ENCODE results near the gene LRRC23.

Gene LRRC23

DNA sequence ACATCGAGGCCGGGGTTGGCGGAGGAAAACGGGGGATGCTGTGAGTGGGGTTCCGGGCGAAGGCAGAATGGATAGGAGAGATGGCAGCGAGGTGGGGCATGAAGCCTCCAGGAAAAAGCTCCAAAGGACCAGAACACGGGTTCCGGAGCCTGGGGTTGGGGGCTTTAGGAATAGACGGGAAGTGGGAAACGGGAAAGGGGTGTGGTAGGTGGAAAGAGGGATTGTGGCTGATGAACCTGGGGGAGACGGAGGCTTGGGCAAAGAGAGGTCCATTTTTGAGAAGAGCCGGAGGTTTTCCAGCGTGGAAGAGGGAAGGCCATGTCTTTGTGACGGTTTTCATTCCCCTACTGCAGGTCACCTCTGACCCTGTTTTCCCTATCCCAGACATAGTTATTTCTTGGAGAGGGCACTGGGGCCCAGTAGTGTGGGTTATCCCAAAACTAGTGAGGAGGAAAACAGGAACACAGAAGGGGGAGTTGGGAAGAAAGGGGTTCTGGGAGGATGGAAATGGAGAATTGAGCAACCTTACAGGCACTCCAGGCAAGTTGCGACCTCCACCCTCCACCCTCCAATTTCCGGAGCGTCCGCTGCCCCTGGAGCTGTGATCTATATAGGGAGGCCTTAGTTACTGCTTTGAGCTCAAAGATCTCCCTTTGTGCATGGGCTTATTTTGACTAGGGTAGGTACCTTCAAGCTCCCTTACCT is 24.2 kb downstream of the LRRC23 start:
- peak overlapping the region; percentile 71 for H3K4me3 ChIP-seq (ENCODE audit: low read depth, low read length)
- H3K27me3 ChIP-seq (ENCODE audit: insufficient read depth, low read depth, severe bottlenecking), result no peaks in the 10 kb centered on the region
- peaks cover 27% of the 10 kb centered on the region for H3K36me3 ChIP-seq
- TF ChIP-seq, protein P1, sequence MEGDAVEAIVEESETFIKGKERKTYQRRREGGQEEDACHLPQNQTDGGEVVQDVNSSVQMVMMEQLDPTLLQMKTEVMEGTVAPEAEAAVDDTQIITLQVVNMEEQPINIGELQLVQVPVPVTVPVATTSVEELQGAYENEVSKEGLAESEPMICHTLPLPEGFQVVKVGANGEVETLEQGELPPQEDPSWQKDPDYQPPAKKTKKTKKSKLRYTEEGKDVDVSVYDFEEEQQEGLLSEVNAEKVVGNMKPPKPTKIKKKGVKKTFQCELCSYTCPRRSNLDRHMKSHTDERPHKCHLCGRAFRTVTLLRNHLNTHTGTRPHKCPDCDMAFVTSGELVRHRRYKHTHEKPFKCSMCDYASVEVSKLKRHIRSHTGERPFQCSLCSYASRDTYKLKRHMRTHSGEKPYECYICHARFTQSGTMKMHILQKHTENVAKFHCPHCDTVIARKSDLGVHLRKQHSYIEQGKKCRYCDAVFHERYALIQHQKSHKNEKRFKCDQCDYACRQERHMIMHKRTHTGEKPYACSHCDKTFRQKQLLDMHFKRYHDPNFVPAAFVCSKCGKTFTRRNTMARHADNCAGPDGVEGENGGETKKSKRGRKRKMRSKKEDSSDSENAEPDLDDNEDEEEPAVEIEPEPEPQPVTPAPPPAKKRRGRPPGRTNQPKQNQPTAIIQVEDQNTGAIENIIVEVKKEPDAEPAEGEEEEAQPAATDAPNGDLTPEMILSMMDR (IDR thresholded peaks at IDR 0.05; ENCODE audit: low read depth, low read length), result no peak
- H3K9me3 ChIP-seq (ENCODE audit: severe bottlenecking), result no peaks in the 10 kb centered on the region
- no peak for DNase-seq
- H3K27ac ChIP-seq, result peak overlapping the region; percentile 58

DNA sequence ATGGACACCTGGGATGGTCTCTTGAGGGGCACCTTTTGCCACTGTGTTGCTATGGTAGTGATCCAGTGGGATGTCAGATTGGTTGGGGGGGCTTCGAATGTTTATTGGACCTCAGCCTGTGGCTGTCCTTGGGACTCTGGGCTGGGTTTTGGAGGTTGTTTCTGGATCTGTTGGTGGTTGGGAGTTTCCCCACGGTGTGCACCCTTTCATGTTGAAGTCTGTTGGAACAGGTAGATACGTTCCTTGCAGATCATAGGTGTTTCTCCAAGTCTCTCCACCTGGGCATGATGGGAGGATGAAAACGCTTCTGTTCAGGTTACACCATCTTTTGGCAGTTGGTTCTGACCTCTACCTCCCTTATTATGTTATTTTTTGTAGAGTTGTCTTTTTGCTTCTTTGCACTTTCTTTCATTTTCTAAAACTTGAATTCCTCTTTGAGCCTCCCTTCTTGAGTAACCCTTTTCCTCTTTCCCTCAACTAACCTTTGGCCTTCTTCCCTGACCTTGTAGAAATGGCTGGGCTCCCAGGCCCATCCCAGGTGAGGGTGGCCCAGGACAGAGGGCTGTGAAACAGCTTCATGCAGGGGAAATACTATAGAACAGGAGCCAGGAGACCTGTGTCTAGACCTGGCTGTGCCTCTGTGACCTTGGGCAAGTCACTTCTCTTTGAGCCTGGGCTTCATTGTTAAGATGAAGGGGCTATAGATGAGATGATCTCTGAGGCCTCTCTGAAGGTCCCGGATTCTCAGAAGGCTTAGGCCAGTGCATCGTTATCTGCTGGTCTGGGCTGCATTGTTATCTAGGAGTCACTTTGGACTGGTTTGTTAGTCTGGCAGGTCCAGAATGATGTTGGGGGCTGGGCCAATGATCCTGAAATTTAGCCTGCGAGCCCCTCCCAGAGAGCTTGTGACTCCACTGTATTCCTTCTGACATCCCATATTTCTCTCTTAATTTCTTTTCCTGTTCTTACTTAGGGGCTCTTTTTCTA is 25.1 kb downstream of the LRRC23 start:
- Histone ChIP-seq H3K27ac (0 out of 2 replicates have a peak overlapping the region, but pooled peaks have one; percentile 29), H3K9me3 (ENCODE audit: severe bottlenecking) (no peaks in the 10 kb centered on the region), H3K36me3 (peaks cover 32% of the 10 kb centered on the region), H3K27me3 (ENCODE audit: insufficient read depth, low read depth, severe bottlenecking) (no peaks in the 10 kb centered on the region), H3K4me3 (ENCODE audit: low read depth, low read length) (no peak overlapping the region; the same call in 1 of the 2 replicates)
- TF ChIP-seq, protein P1 (IDR thresholded peaks at IDR 0.05; ENCODE audit: low read depth, low read length), result no peak
- no peak for DNase-seq

DNA sequence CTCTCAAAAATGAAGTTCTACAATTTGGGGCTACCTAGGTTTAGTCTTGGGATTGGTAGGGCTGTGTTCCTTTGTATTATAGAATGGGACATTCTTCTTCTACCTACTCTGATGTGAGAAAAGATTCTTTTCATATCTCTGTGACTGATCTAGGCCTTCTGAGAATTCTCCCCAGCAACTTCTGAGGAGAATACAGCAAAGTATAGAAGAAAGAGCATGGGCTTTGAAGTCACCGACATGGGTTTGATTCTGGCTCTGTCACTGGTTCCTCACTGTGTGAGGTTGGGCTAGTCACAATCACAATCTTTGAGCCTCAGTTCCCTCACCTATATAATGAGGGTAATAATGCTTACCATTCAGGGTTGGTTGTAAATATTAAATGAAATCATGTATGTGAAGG is 28.1 kb downstream of the LRRC23 start:
- Histone ChIP-seq H3K27me3 (ENCODE audit: insufficient read depth, low read depth, severe bottlenecking) (no peaks in the 10 kb centered on the region), H3K36me3 (peaks cover 55% of the 10 kb centered on the region), H3K4me3 (ENCODE audit: low read depth, low read length) (no peak overlapping the region), H3K27ac (no peak overlapping the region), H3K9me3 (ENCODE audit: severe bottlenecking) (no peaks in the 10 kb centered on the region)
- TF ChIP-seq, protein P1 (IDR thresholded peaks at IDR 0.05; ENCODE audit: low read depth, low read length), result no peak
- no peak for DNase-seq

DNA sequence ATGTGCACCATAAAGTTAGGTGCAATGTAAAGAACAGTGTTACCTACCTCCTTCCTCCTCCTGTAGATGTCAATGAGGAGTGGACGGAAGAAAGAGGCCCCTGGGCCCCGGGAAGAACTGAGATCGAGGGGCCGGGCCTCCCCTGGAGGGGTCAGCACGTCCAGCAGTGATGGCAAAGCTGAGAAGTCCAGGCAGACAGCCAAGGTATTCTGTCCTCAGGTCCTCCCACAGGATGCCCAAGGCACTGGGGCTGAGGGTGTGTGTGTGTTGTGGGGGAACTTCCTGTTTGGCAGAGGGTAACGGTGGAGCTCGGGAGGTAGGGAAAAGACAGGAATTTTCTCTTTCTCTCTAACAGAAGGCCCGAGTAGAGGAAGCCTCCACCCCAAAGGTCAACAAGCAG is 29.5 kb downstream of the LRRC23 start:
- Histone ChIP-seq H3K27me3 (ENCODE audit: insufficient read depth, low read depth, severe bottlenecking) (no peaks in the 10 kb centered on the region), H3K4me3 (ENCODE audit: low read depth, low read length) (no peak overlapping the region), H3K9me3 (ENCODE audit: severe bottlenecking) (no peaks in the 10 kb centered on the region), H3K36me3 (peaks cover 64% of the 10 kb centered on the region), H3K27ac (no peak overlapping the region)
- no peak for DNase-seq
- TF ChIP-seq, protein P1 (IDR thresholded peaks at IDR 0.05; ENCODE audit: low read depth, low read length), result no peak

DNA sequence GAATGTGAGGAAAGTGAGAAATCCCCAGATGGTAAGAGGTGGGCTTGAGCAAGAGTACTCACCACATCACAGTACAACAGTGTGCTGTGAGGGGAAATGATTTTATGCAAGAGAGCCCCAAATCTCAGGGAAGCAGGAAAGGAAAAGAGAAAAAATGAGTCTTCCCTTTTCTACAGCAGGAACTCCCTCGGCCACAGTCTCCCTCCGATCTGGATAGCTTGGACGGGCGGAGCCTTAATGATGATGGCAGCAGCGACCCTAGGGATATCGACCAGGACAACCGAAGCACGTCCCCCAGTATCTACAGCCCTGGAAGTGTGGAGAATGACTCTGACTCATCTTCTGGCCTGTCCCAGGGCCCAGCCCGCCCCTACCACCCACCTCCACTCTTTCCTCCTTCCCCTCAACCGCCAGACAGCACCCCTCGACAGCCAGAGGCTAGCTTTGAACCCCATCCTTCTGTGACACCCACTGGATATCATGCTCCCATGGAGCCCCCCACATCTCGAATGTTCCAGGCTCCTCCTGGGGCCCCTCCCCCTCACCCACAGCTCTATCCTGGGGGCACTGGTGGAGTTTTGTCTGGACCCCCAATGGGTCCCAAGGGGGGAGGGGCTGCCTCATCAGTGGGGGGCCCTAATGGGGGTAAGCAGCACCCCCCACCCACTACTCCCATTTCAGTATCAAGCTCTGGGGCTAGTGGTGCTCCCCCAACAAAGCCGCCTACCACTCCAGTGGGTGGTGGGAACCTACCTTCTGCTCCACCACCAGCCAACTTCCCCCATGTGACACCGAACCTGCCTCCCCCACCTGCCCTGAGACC is 31.0 kb downstream of the LRRC23 start:
- no peak overlapping the region for H3K27ac ChIP-seq
- no peak overlapping the region for H3K4me3 ChIP-seq (ENCODE audit: low read depth, low read length)
- no peaks in the 10 kb centered on the region for H3K9me3 ChIP-seq (ENCODE audit: severe bottlenecking)
- no peaks in the 10 kb centered on the region for H3K27me3 ChIP-seq (ENCODE audit: insufficient read depth, low read depth, severe bottlenecking)
- TF ChIP-seq, protein P1 (IDR thresholded peaks at IDR 0.05; ENCODE audit: low read depth, low read length), result no peak
- peaks cover 69% of the 10 kb centered on the region for H3K36me3 ChIP-seq
- DNase-seq, result no peak
